Body of pancreas (tissue), 4 donors: Measurements from ENCODE around the gene THSD4.

Source experiments
- POLR2A ChIP-seq, 3 donors: fragments of 450-650 bp; IDR thresholded peaks; one replicate each; pipeline ENCODE4 v1.6.1; 2016; ENCODE audit warnings: antibody characterized with exemption in 3 of 3, mild to moderate bottlenecking in 2 of 3
- TF ChIP-seq, protein P1 (sequence below), 7 experiments: fragments of 450-650 bp in 4 of 7; fragments of 200-600 bp in 3 of 7; sonication (generic) in 3 of 7; IDR thresholded peaks; one replicate each; pipeline ENCODE4 v1.5.1; 2016 to 2019; ENCODE audit warnings: antibody characterized with exemption in 7 of 7

DNA sequence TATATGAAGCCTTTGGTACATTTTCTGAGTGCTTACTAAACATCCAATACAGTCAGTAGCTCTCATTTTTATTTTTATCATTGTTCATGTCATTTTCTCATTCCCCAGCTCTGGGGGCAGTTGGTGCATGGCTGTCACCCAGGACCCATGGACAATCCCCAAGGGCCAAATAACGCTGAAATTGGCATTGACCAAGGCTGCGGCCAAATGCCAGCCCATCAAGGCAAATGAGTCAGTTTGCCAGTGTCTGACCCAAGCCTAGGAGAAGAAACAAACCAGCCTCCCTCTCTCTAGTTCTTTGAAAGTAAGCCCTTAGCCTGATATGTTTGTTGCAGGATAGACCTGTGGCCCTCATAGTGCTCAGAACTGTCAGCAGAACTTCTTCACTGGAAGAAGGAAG lies 219.2 kb downstream of the THSD4 start:
- TF ChIP-seq POLR2A (IDR thresholded peaks at IDR 0.05), result no peak
- TF ChIP-seq, protein P1, sequence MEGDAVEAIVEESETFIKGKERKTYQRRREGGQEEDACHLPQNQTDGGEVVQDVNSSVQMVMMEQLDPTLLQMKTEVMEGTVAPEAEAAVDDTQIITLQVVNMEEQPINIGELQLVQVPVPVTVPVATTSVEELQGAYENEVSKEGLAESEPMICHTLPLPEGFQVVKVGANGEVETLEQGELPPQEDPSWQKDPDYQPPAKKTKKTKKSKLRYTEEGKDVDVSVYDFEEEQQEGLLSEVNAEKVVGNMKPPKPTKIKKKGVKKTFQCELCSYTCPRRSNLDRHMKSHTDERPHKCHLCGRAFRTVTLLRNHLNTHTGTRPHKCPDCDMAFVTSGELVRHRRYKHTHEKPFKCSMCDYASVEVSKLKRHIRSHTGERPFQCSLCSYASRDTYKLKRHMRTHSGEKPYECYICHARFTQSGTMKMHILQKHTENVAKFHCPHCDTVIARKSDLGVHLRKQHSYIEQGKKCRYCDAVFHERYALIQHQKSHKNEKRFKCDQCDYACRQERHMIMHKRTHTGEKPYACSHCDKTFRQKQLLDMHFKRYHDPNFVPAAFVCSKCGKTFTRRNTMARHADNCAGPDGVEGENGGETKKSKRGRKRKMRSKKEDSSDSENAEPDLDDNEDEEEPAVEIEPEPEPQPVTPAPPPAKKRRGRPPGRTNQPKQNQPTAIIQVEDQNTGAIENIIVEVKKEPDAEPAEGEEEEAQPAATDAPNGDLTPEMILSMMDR (IDR thresholded peaks at IDR 0.05), result no peak
